Activated T-helper 17 cell treated with anti-CD3 and anti-CD28 coated beads, Interleukin-2, amount 50 U/mL, for 72 hours (primary cell): ENCODE data around the gene KREMEN2. TPM values are rescaled to one million over a fixed set of nuclear protein-coding genes. Genes with fewer than 3 reads are reported as not detected.
"Not testable (repeated sequence)": the region's sequence is repeated elsewhere in the genome, so short reads cannot be mapped to it uniquely, and the experiment has no call there.

Source experiments
- ATAC-seq: fragments of 150-1000 bp; cut with Tn5 transposase; replicated peaks from 2 replicates; pipeline ENCODE4 v1.10.0; 2021; ENCODE audit warnings: mild to moderate bottlenecking, moderate library complexity
- H3K27ac Mint-ChIP-seq: one replicate; pipeline ENCODE4 v1.8.0; 2022; ENCODE audit warnings: mixed read lengths
- H3K27me3 Mint-ChIP-seq: one replicate; pipeline ENCODE4 v1.8.0; 2022; ENCODE audit warnings: mixed read lengths
- H3K36me3 Mint-ChIP-seq: one replicate; pipeline ENCODE4 v1.8.0; 2022; ENCODE audit warnings: low read depth, mild to moderate bottlenecking, mixed read lengths
- H3K4me1 Mint-ChIP-seq: one replicate; pipeline ENCODE4 v1.8.0; 2022; ENCODE audit warnings: mixed read lengths
- H3K4me3 Mint-ChIP-seq: one replicate; pipeline ENCODE4 v1.8.0; 2022; ENCODE audit warnings: mild to moderate bottlenecking, mixed read lengths
- H3K9me3 Mint-ChIP-seq: one replicate; pipeline ENCODE4 v1.8.0; 2022; ENCODE audit warnings: mixed read lengths
- total RNA-seq, 2 donors: library from RNA; stranded (reverse); gene quantifications; one replicate each; pipeline ENCODE4 v1.2.3, GENCODE V29; 2022

Gene KREMEN2
- total RNA-seq, 2 donors from 2014 or later = not detected

DNA sequence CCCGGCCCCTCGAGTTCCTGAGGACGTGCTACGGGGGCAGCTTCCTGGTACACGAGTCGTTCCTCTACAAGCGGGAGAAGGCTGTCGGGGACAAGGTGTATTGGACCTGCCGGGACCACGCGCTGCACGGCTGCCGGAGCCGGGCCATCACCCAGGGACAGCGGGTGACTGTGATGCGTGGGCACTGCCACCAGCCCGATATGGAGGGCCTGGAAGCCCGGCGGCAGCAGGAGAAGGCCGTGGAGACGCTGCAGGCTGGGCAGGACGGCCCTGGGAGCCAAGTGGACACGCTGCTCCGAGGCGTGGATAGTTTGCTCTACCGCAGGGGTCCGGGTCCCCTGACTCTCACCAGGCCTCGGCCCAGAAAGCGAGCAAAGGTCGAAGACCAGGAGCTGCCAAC lies 30.9 kb upstream of the KREMEN2 start:
- Mint-ChIP-seq H3K27me3 (no peaks in the 10 kb centered on the region), H3K36me3 (peaks cover 54% of the 10 kb centered on the region), H3K9me3 (no peaks in the 10 kb centered on the region), H3K4me1 (no peaks in the 10 kb centered on the region), H3K27ac (no peak overlapping the region), H3K4me3 (no peak overlapping the region)
- ATAC-seq = no peak

DNA sequence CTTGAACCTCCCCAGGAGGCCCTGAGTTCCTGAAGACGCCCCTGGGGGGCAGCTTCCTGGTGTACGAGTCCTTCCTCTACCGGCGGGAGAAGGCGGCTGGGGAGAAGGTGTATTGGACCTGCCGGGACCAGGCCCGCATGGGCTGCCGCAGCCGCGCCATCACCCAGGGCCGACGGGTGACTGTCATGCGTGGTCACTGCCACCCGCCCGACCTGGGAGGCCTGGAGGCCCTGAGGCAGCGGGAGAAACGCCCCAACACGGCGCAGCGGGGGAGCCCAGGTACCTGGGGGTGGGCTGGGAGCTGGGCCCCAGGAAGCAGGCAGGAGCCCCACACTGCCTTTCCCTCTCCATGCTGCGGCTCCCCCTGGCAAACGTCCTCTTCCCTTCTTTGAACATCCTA lies 30.4 kb upstream of the KREMEN2 start:
- Mint-ChIP-seq H3K27ac (no peak overlapping the region), H3K9me3 (no peaks in the 10 kb centered on the region), H3K4me1 (no peaks in the 10 kb centered on the region), H3K27me3 (no peaks in the 10 kb centered on the region), H3K4me3 (no peak overlapping the region), H3K36me3 (peaks cover 60% of the 10 kb centered on the region)
- ATAC-seq = no peak

DNA sequence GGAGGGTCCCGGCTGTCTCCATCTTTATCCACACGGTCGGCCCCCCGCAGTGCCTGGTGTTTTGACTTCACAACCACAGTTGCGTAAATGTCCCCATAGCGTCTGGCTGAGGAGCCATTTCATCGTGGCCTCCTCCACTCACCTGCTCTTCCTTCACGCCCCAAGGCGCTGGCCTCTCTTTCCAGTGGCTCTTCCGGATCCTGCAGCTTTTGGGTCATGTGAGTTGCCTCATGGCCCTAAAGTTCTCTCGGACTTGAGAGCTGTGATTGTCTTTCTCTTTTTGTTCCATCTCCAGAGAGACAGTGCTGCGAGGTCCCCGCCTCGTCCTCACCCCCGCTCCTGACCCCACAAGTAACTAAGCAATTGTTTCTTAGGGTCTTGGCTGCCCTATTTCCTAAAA lies 29.6 kb upstream of the KREMEN2 start:
- Mint-ChIP-seq H3K4me1 (no peaks in the 10 kb centered on the region), H3K36me3 (peaks cover 68% of the 10 kb centered on the region), H3K27me3 (no peaks in the 10 kb centered on the region), H3K27ac (no peak overlapping the region), H3K9me3 (no peaks in the 10 kb centered on the region), H3K4me3 (no peak overlapping the region)
- ATAC-seq = no peak

DNA sequence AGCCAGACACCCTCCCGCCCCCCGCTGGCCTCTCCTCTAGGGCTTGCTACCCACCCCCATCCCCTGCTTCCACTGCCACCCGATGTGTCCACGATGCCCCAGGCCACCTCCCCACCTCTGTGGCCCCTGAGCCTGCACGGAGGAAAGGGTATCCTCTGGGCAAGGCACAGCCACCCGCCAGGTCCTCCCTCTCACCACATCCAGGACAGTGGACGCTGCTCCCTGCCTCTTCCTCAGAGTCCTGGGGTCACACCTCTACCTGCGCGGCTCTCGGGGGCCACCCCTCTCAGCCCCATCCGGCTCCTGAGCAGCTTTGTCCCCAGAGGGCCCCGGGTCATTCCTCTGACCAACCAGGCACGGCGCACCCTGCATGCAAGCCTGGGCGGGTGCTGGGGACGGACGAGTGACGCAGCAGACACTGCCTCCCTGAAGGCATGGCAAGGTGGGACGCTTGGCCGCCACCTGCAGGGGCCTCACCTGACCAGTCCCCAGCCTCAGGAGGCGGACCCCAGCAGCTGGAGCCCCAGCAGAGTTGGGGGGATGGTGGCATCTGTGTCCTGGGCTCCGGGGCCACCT lies 27.6 kb upstream of the KREMEN2 start:
- Mint-ChIP-seq H3K9me3 (no peaks in the 10 kb centered on the region), H3K4me1 (no peaks in the 10 kb centered on the region), H3K36me3 (peaks cover 86% of the 10 kb centered on the region), H3K27ac (no peak overlapping the region), H3K4me3 (no peak overlapping the region), H3K27me3 (no peaks in the 10 kb centered on the region)
- ATAC-seq = no peak

DNA sequence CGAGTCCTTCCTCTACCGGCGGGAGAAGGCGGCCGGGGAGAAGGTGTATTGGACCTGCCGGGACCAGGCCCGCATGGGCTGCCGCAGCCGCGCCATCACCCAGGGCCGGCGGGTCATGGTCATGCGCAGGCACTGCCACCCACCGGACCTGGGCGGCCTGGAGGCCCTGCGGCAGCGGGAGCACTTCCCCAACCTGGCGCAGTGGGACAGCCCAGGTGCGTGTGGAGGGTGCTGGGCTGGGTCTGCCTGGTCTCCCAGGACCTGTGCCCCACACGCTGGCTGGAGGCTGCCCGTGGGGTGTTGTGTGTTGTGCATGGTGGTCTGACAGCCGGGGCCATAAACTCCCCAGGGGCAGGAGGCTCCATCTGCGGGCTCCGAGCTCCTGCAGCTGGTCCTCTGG lies 26.9 kb upstream of the KREMEN2 start:
- ATAC-seq = no peak

DNA sequence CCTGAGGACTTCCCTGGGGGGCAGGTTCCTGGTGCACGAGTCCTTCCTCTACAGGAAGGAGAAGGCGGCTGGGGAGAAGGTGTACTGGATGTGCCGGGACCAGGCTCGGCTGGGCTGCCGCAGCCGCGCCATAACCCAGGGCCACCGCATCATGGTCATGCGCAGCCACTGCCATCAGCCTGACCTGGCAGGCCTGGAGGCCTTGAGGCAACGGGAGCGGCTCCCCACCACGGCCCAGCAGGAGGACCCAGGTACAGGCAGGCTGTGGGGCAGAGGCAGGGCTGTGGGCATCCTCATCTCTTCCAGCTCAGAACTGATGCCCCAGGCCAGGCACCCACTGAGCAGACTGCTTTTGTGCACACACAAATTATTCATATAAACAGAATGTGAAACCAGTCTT lies 25.9 kb upstream of the KREMEN2 start:
- no peaks in the 10 kb centered on the region for H3K4me1 Mint-ChIP-seq
- no peak overlapping the region for H3K27ac Mint-ChIP-seq
- H3K4me3 Mint-ChIP-seq = no peak overlapping the region
- H3K9me3 Mint-ChIP-seq = no peaks in the 10 kb centered on the region
- no peak for ATAC-seq
- H3K36me3 Mint-ChIP-seq = peaks cover 87% of the 10 kb centered on the region
- H3K27me3 Mint-ChIP-seq = no peaks in the 10 kb centered on the region

More for the DNA sequence above, 26.9 kb upstream of the KREMEN2 start:
- H3K4me3 Mint-ChIP-seq = no peak overlapping the region
- no peaks in the 10 kb centered on the region for H3K9me3 Mint-ChIP-seq
- H3K4me1 Mint-ChIP-seq = no peaks in the 10 kb centered on the region
- peaks cover 86% of the 10 kb centered on the region for H3K36me3 Mint-ChIP-seq
- no peaks in the 10 kb centered on the region for H3K27me3 Mint-ChIP-seq
- H3K27ac Mint-ChIP-seq = no peak overlapping the region

DNA sequence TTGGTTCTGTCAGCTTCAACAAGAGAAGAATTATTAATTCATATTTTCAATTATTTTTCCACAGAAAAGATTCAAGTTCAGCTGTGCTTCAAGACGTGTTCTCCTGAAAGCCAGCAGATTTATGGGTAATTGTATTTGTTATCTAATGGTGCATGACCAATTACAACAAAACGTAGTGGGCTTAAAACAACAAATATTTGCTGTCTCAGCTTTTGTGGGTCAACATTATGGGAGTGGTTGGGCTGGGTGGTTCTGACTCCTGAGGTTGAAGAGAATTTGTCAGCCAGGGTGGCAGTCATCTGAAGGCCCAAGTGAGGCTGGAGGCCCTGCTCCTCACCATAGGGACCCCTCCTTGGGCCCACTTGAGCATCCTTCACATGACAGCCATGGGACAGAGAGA lies 24.1 kb upstream of the KREMEN2 start:
- Mint-ChIP-seq H3K27me3 (no peaks in the 10 kb centered on the region), H3K4me3 (no peak overlapping the region), H3K9me3 (no peaks in the 10 kb centered on the region), H3K4me1 (no peaks in the 10 kb centered on the region), H3K36me3 (peaks cover 83% of the 10 kb centered on the region), H3K27ac (no peak overlapping the region)
- no peak for ATAC-seq

DNA sequence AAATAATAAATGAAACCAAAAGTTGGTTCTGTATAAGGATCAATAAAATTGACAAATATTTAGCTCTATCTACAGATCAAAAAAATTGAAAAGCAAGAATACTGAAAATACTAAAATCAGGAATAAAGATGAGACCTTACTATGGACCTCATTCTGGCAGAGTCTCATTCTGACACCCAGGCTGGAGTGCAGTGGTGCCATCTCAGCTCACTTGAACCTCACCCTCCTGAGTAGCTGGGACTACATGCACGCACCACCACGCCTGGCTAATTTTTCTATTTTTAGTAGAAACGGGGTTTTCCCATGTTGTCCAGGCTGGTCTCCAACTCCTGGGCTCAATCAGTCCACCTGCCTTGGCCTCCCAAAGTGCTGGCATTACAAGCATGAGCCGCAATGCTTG lies 22.0 kb upstream of the KREMEN2 start:
- H3K4me3 Mint-ChIP-seq = no peak overlapping the region
- H3K27ac Mint-ChIP-seq = no peak overlapping the region
- no peaks in the 10 kb centered on the region for H3K9me3 Mint-ChIP-seq
- no peaks in the 10 kb centered on the region for H3K4me1 Mint-ChIP-seq
- ATAC-seq = no peak
- no peaks in the 10 kb centered on the region for H3K27me3 Mint-ChIP-seq
- peaks cover 71% of the 10 kb centered on the region for H3K36me3 Mint-ChIP-seq

DNA sequence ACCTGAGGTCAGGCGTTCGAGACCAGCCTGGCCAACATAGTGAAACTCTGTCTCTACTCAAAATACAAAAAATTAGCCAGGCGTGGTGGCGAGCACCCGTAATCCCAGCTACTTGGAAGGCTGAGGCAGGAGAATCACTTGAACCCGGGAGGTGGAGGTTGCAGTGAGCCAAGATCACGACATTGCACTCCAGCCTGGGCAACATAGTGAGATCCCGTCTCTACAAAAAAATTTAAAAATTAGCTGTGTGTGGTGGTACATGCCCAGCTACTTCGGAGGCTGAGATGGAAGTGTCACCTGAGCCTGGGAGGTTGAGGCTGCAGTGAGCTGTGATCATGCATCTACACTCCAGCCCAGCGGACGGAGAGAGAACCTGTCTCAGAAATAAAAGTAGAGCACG lies 20.4 kb upstream of the KREMEN2 start:
- not testable (repeated sequence) for H3K4me3 Mint-ChIP-seq, H3K4me1 Mint-ChIP-seq, H3K9me3 Mint-ChIP-seq, H3K27me3 Mint-ChIP-seq, H3K27ac Mint-ChIP-seq, ATAC-seq
- peaks cover 59% of the 10 kb centered on the region for H3K36me3 Mint-ChIP-seq

DNA sequence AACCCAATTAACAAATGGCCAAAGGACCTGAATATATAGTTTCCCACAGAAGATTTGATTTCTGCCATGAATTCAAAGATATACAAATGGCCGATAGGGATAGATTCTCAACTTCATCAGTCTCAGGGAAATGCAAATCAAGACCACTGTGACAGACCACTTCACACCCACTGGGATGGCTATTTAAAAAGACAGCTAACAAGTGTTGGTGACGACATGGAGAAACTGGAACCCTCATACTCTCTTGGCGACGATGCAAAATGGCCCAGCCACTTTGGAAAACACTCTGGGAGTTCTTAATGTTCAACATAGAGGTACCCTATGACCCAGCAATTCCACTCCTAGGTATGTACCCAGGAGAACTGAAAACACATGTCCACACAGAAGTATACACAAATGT lies 17.4 kb upstream of the KREMEN2 start:
- Mint-ChIP-seq H3K27ac (no peak overlapping the region), H3K4me1 (no peaks in the 10 kb centered on the region), H3K27me3 (no peaks in the 10 kb centered on the region), H3K9me3 (no peaks in the 10 kb centered on the region), H3K36me3 (peaks cover 30% of the 10 kb centered on the region), H3K4me3 (no peak overlapping the region)
- ATAC-seq = no peak

DNA sequence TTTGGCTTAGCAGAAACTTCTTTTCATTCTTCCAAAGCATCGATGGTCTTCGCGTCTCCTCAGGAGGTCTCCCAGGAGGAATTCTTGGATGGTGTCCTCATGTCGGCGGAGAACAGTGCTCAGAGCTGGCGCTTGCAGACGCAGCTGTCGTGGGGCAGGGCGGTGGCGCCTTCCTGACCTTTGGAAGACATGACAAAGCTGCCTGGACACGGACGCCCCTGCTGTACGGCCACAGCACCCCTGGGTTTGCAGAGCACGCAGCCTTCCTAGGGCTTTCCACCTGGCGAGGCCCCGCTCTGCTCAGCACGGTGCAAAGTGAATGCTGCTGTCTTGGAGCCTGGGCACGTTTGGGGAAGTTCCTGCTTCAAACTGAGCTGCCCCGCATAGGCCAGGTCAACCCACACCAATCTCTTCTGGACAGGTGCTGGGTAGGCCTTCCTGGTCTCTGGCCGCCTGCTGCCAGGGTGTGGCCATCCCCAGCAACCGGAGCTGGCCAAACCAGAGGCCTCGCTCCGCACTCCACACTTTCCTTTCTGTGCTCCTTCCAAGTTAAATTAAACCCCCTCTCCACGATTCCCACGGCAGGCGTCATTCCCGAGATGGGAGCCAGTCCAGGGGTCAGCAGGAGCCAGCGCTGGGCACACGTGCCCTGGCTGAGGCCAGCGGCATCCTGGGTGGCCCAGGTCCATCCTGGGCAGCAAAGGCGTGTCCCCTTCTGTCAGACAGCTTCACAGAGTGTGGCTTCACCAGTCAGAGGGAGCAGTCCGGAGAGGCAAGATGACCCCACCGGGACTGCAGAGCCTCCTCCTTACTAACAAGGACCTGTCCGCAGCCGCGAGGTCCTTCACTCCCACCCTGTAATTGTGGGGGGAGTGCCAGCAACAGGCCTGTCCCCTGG lies 15.0 kb upstream of the KREMEN2 start:
- no peaks in the 10 kb centered on the region for H3K27me3 Mint-ChIP-seq
- no peak for ATAC-seq
- H3K36me3 Mint-ChIP-seq = peaks cover 7% of the 10 kb centered on the region
- no peaks in the 10 kb centered on the region for H3K4me1 Mint-ChIP-seq
- H3K9me3 Mint-ChIP-seq = no peaks in the 10 kb centered on the region
- no peak overlapping the region for H3K27ac Mint-ChIP-seq
- H3K4me3 Mint-ChIP-seq = no peak overlapping the region

DNA sequence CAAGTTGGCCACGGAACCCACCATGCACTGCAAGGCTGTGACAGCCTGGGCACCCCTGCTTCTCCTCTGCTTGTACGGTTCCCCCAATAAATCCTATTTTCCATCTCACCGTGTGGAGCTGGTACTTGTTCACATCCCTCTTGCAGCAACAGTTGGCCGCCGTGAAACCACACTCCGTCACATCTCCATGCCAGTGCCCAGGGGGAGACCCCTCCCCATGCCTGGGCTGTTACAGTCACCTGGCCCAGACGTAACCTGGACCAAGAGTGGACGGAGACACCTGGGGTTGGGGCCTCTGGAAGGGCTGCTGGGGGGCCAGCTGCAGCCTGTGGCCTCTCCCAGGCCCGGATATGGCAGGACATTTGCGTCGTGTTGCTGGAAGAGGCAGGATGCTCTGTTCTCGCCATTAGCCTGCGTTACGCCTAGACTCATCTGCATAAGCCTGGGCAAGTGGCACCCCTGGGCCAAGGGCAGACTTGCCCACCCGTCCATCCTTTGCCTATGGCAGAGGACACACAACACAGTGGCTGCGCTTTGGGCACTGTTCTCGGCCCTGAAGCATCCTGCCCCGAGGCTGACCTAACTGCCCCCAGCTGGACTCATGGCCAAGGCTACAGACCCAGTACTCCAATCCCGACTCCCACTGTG lies 14.2 kb upstream of the KREMEN2 start:
- no peaks in the 10 kb centered on the region for H3K9me3 Mint-ChIP-seq
- H3K27me3 Mint-ChIP-seq = no peaks in the 10 kb centered on the region
- H3K4me3 Mint-ChIP-seq = no peak overlapping the region
- no peak overlapping the region for H3K27ac Mint-ChIP-seq
- H3K4me1 Mint-ChIP-seq = no peaks in the 10 kb centered on the region
- H3K36me3 Mint-ChIP-seq = peaks cover 7% of the 10 kb centered on the region
- ATAC-seq = no peak

DNA sequence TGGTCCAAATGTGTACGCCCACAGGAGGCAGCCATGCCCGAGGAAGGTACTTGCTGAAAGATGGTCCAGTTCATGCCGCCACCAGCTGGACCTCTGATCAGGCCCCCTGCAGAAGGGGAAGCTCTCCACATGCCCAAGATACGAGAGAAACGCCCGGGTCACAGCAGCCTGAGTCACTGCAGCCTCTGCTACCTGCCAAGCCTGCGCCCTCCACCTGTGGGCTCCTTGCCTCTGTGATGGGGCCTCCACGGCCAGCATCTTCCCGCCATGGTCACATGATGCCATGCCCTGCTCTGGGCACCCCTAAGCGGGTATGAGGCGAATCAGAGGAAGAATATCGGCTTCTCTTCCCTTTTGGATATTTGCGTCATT lies 13.7 kb upstream of the KREMEN2 start:
- Mint-ChIP-seq H3K4me3 (no peak overlapping the region), H3K27ac (no peak overlapping the region), H3K36me3 (peaks cover 7% of the 10 kb centered on the region), H3K27me3 (no peaks in the 10 kb centered on the region), H3K4me1 (no peaks in the 10 kb centered on the region), H3K9me3 (no peaks in the 10 kb centered on the region)
- no peak for ATAC-seq

DNA sequence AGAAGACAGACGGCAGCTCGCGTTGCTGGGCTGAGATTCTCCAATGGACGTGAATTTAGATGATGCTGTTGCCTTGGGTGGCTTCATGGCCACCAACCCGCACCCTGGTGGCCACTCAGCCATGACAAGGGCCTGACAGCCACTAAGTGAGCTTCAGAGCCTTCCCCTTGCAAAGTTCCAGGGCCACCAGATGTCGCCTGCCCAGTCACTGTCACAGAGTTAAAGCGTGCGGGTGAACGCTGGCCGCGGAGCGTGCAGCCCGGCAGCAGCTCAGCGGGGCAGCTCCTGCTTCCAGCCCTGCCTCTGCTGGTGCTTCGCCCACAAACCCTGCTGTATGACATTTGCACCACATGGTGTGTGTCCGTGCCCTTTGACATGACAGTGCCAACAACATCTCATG lies 13.3 kb upstream of the KREMEN2 start:
- no peak overlapping the region for H3K4me3 Mint-ChIP-seq
- no peaks in the 10 kb centered on the region for H3K4me1 Mint-ChIP-seq
- H3K27ac Mint-ChIP-seq = no peak overlapping the region
- ATAC-seq = no peak
- peaks cover 7% of the 10 kb centered on the region for H3K36me3 Mint-ChIP-seq
- no peaks in the 10 kb centered on the region for H3K9me3 Mint-ChIP-seq
- H3K27me3 Mint-ChIP-seq = no peaks in the 10 kb centered on the region

DNA sequence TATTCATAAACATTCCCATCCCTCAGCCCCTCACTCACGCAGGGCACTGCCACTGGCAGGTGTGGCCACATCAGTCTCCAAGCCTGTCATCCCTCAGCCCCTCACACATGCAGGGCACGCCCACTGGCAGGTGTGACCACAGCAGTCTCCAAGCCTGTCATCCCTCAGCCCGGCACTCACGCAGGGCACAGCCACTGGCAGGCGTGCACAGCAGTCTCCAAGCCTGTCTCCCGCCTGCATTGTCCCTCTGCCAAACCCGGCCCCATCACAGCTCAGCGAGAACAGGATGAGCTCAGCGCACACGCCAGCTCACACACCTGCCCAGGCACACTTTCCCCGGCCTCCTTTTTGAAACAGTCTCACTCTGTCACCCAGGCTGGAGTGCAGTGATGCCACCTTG lies 11.4 kb upstream of the KREMEN2 start:
- Mint-ChIP-seq H3K27me3 (peaks cover 4% of the 10 kb centered on the region), H3K27ac (no peak overlapping the region), H3K9me3 (no peaks in the 10 kb centered on the region), H3K4me1 (no peaks in the 10 kb centered on the region), H3K4me3 (no peak overlapping the region), H3K36me3 (no peaks in the 10 kb centered on the region)
- ATAC-seq = no peak
